ENCODE measurements around the gene NUP42.

The NUP42 gene

GRCh38 chr7:23228412-23228811 lies 46.6 kb downstream of the NUP42 start:
- Histone ChIP-seq H3K18ac (ENCODE audit: low read length) (no peak overlapping the region), H2BK12ac (ENCODE audit: low read length) (no peak overlapping the region), H3K4ac (ENCODE audit: low read length) (no peak overlapping the region), H2BK15ac (ENCODE audit: low read length) (no peak overlapping the region), H3K36me3 (replicated peaks in 1 of 2; ENCODE audit: control insufficient read depth in 2 of 2, insufficient read depth in 2 of 2, low read length in 2 of 2) (no peaks in the 10 kb centered on the region), H3K27ac (replicated peaks; ENCODE audit: low read length) (no peak overlapping the region), H3K14ac (ENCODE audit: low read length) (no peak overlapping the region), H4K91ac (ENCODE audit: low read depth, low read length, poor library complexity) (no peak overlapping the region), H2BK120ac (ENCODE audit: low read depth, low read length) (no peak overlapping the region), H2AFZ (ENCODE audit: low read length) (no peak overlapping the region), H3K9me3 (replicated peaks in 1 of 2; ENCODE audit: control insufficient read depth in 2 of 2, insufficient read depth in 1 of 2, low read depth in 1 of 2, low read length in 2 of 2) (peaks cover 3% of the 10 kb centered on the region in 2 donors), H3K27me3 (ENCODE audit: control insufficient read depth in 3 of 3, insufficient read depth in 3 of 3, low read depth in 1 of 3, low read length in 3 of 3) (peaks cover 0 to 4% (median 0%) of the 10 kb centered on the region in 3 experiments), H2AK5ac (ENCODE audit: low read depth, low read length) (no peak overlapping the region), H2BK5ac (ENCODE audit: low read length) (no peak overlapping the region), H3K23ac (ENCODE audit: low read depth, low read length, poor library complexity) (no peak overlapping the region), H3K9ac (ENCODE audit: low read depth, low read length, poor library complexity) (no peak overlapping the region), H4K8ac (ENCODE audit: low read depth, low read length) (no peak overlapping the region), H3K4me3 (ENCODE audit: low read length in 2 of 2) (no peak overlapping the region), H3K4me1 (ENCODE audit: control insufficient read depth in 2 of 2, insufficient read depth in 1 of 2, low read depth in 1 of 2, low read length in 2 of 2) (peaks cover 0 to 2% of the 10 kb centered on the region in 2 donors), H3K79me1 (ENCODE audit: low read depth, low read length) (no peaks in the 10 kb centered on the region), H3K4me2 (ENCODE audit: insufficient read depth, low read length, poor library complexity, severe bottlenecking) (no peak overlapping the region)
- no CpG with 5 or more reads among the region's 2 CpGs for WGBS, 2 donors (ENCODE audit: extremely low coverage in 2 of 2, insufficient read length in 2 of 2, insufficient replicate concordance in 1 of 2)
- DNase-seq (ENCODE audit: low spot score), result no peak

GRCh38 chr7:23230641-23231101 lies 48.8 kb downstream of the NUP42 start:
- Histone ChIP-seq H3K27me3 (ENCODE audit: control insufficient read depth in 3 of 3, insufficient read depth in 3 of 3, low read depth in 1 of 3, low read length in 3 of 3) (peaks cover 0 to 8% (median 0%) of the 10 kb centered on the region in 3 experiments), H2AK5ac (ENCODE audit: low read depth, low read length) (no peak overlapping the region), H3K18ac (ENCODE audit: low read length) (no peak overlapping the region), H2BK120ac (ENCODE audit: low read depth, low read length) (no peak overlapping the region), H2BK5ac (ENCODE audit: low read length) (no peak overlapping the region), H3K79me1 (ENCODE audit: low read depth, low read length) (no peaks in the 10 kb centered on the region), H2BK15ac (ENCODE audit: low read length) (no peak overlapping the region), H3K4me2 (ENCODE audit: insufficient read depth, low read length, poor library complexity, severe bottlenecking) (no peak overlapping the region), H3K4ac (ENCODE audit: low read length) (no peak overlapping the region), H3K36me3 (replicated peaks in 1 of 2; ENCODE audit: control insufficient read depth in 2 of 2, insufficient read depth in 2 of 2, low read length in 2 of 2) (no peaks in the 10 kb centered on the region), H2AFZ (ENCODE audit: low read length) (no peak overlapping the region), H3K4me3 (ENCODE audit: low read length in 2 of 2) (no peak overlapping the region), H3K4me1 (ENCODE audit: control insufficient read depth in 2 of 2, insufficient read depth in 1 of 2, low read depth in 1 of 2, low read length in 2 of 2) (peaks cover 0 to 2% of the 10 kb centered on the region in 2 donors), H4K8ac (ENCODE audit: low read depth, low read length) (no peak overlapping the region), H3K9me3 (replicated peaks in 1 of 2; ENCODE audit: control insufficient read depth in 2 of 2, insufficient read depth in 1 of 2, low read depth in 1 of 2, low read length in 2 of 2) (peaks cover 3% of the 10 kb centered on the region in 2 donors), H2BK12ac (ENCODE audit: low read length) (no peak overlapping the region), H3K9ac (ENCODE audit: low read depth, low read length, poor library complexity) (no peak overlapping the region), H3K14ac (ENCODE audit: low read length) (no peak overlapping the region), H4K91ac (ENCODE audit: low read depth, low read length, poor library complexity) (no peak overlapping the region), H3K23ac (ENCODE audit: low read depth, low read length, poor library complexity) (no peak overlapping the region), H3K27ac (replicated peaks; ENCODE audit: low read length) (no peak overlapping the region)
- WGBS, 2 donors (ENCODE audit: extremely low coverage in 2 of 2, insufficient read length in 2 of 2, insufficient replicate concordance in 1 of 2), result no CpG with 5 or more reads among the region's 6 CpGs
- no peak for DNase-seq (ENCODE audit: low spot score)

GRCh38 chr7:23232966-23233365 lies 51.1 kb downstream of the NUP42 start:
- H3K4me1 ChIP-seq (ENCODE audit: control insufficient read depth in 2 of 2, insufficient read depth in 1 of 2, low read depth in 1 of 2, low read length in 2 of 2), result peaks cover 0 to 2% of the 10 kb centered on the region in 2 donors
- no peak overlapping the region for H2BK15ac ChIP-seq (ENCODE audit: low read length)
- H3K23ac ChIP-seq (ENCODE audit: low read depth, low read length, poor library complexity), result no peak overlapping the region
- no peak for DNase-seq (ENCODE audit: low spot score)
- H3K79me1 ChIP-seq (ENCODE audit: low read depth, low read length), result no peaks in the 10 kb centered on the region
- H3K36me3 ChIP-seq (replicated peaks in 1 of 2; ENCODE audit: control insufficient read depth in 2 of 2, insufficient read depth in 2 of 2, low read length in 2 of 2), result no peaks in the 10 kb centered on the region
- H3K9ac ChIP-seq (ENCODE audit: low read depth, low read length, poor library complexity), result no peak overlapping the region
- no peak overlapping the region for H2BK5ac ChIP-seq (ENCODE audit: low read length)
- no peak overlapping the region for H4K8ac ChIP-seq (ENCODE audit: low read depth, low read length)
- no peak overlapping the region for H4K91ac ChIP-seq (ENCODE audit: low read depth, low read length, poor library complexity)
- H3K4me3 ChIP-seq (ENCODE audit: low read length in 2 of 2), result no peak overlapping the region
- no CpG with 5 or more reads among the region's 3 CpGs for WGBS, 2 donors (ENCODE audit: extremely low coverage in 2 of 2, insufficient read length in 2 of 2, insufficient replicate concordance in 1 of 2)
- H3K4me2 ChIP-seq (ENCODE audit: insufficient read depth, low read length, poor library complexity, severe bottlenecking), result no peak overlapping the region
- H2AFZ ChIP-seq (ENCODE audit: low read length), result no peak overlapping the region
- peaks cover 3% of the 10 kb centered on the region in 2 donors for H3K9me3 ChIP-seq (replicated peaks in 1 of 2; ENCODE audit: control insufficient read depth in 2 of 2, insufficient read depth in 1 of 2, low read depth in 1 of 2, low read length in 2 of 2)
- no peak overlapping the region for H2AK5ac ChIP-seq (ENCODE audit: low read depth, low read length)
- H3K4ac ChIP-seq (ENCODE audit: low read length), result no peak overlapping the region
- no peak overlapping the region for H3K18ac ChIP-seq (ENCODE audit: low read length)
- H3K14ac ChIP-seq (ENCODE audit: low read length), result no peak overlapping the region
- no peak overlapping the region for H2BK120ac ChIP-seq (ENCODE audit: low read depth, low read length)
- H2BK12ac ChIP-seq (ENCODE audit: low read length), result no peak overlapping the region
- no peak overlapping the region for H3K27ac ChIP-seq (replicated peaks; ENCODE audit: low read length)
- peaks cover 0 to 16% (median 0%) of the 10 kb centered on the region in 3 experiments for H3K27me3 ChIP-seq (ENCODE audit: control insufficient read depth in 3 of 3, insufficient read depth in 3 of 3, low read depth in 1 of 3, low read length in 3 of 3)

GRCh38 chr7:23234569-23235296 lies 52.9 kb downstream of the NUP42 start:
- H2AFZ ChIP-seq (ENCODE audit: low read length), result no peak overlapping the region
- no peak overlapping the region for H3K9ac ChIP-seq (ENCODE audit: low read depth, low read length, poor library complexity)
- no peak overlapping the region for H2BK5ac ChIP-seq (ENCODE audit: low read length)
- no peak overlapping the region for H3K18ac ChIP-seq (ENCODE audit: low read length)
- no peak overlapping the region for H3K23ac ChIP-seq (ENCODE audit: low read depth, low read length, poor library complexity)
- peaks cover 0 to 21% (median 0%) of the 10 kb centered on the region in 3 experiments for H3K27me3 ChIP-seq (ENCODE audit: control insufficient read depth in 3 of 3, insufficient read depth in 3 of 3, low read depth in 1 of 3, low read length in 3 of 3)
- H3K36me3 ChIP-seq (replicated peaks in 1 of 2; ENCODE audit: control insufficient read depth in 2 of 2, insufficient read depth in 2 of 2, low read length in 2 of 2), result no peaks in the 10 kb centered on the region
- H2BK15ac ChIP-seq (ENCODE audit: low read length), result no peak overlapping the region
- H3K4me1 ChIP-seq (ENCODE audit: control insufficient read depth in 2 of 2, insufficient read depth in 1 of 2, low read depth in 1 of 2, low read length in 2 of 2), result peaks cover 0 to 2% of the 10 kb centered on the region in 2 donors
- H3K4me3 ChIP-seq (ENCODE audit: low read length in 2 of 2), result no peak overlapping the region
- H2BK120ac ChIP-seq (ENCODE audit: low read depth, low read length), result no peak overlapping the region
- H4K8ac ChIP-seq (ENCODE audit: low read depth, low read length), result no peak overlapping the region
- H4K91ac ChIP-seq (ENCODE audit: low read depth, low read length, poor library complexity), result no peak overlapping the region
- H3K9me3 ChIP-seq (replicated peaks in 1 of 2; ENCODE audit: control insufficient read depth in 2 of 2, insufficient read depth in 1 of 2, low read depth in 1 of 2, low read length in 2 of 2), result no peaks in the 10 kb centered on the region
- H3K79me1 ChIP-seq (ENCODE audit: low read depth, low read length), result no peaks in the 10 kb centered on the region
- H3K4me2 ChIP-seq (ENCODE audit: insufficient read depth, low read length, poor library complexity, severe bottlenecking), result no peak overlapping the region
- H3K14ac ChIP-seq (ENCODE audit: low read length), result no peak overlapping the region
- no CpG with 5 or more reads among the region's 9 CpGs for WGBS, 2 donors (ENCODE audit: extremely low coverage in 2 of 2, insufficient read length in 2 of 2, insufficient replicate concordance in 1 of 2)
- H2AK5ac ChIP-seq (ENCODE audit: low read depth, low read length), result no peak overlapping the region
- no peak overlapping the region for H3K27ac ChIP-seq (replicated peaks; ENCODE audit: low read length)
- no peak overlapping the region for H3K4ac ChIP-seq (ENCODE audit: low read length)
- no peak for DNase-seq (ENCODE audit: low spot score)
- H2BK12ac ChIP-seq (ENCODE audit: low read length), result no peak overlapping the region

Data from neuronal stem cell (in vitro differentiated cells).